Transverse colon (tissue), 4 donors: Measurements from ENCODE around the gene POMGNT2. TPM values are rescaled to one million over a fixed set of nuclear protein-coding genes. Genes with fewer than 3 reads are reported as not detected.

ENCODE experiments used
- DNase-seq: peaks from one replicate; pipeline ENCODE4 v3.0.0-alpha.2; 2019
- H3K27ac ChIP-seq, 4 donors: fragments of 200-600 bp; sonication (generic); 2 replicates each; pipeline ENCODE4 v1.5.1; 2016 to 2018; ENCODE audit warnings: inconsistent platforms in 4 of 4
- H3K27me3 ChIP-seq: fragments of 200-600 bp; sonication (generic); 2 replicates; pipeline ENCODE4 v1.5.1; 2017; ENCODE audit warnings: inconsistent platforms
- H3K36me3 ChIP-seq, 4 donors: fragments of 200-600 bp; sonication (generic); 2 replicates each; pipeline ENCODE4 v1.5.1; 2017 to 2019; ENCODE audit warnings: inconsistent platforms in 4 of 4
- H3K4me1 ChIP-seq, 4 donors: fragments of 200-600 bp; sonication (generic); 2 replicates each; pipeline ENCODE4 v1.5.1; 2017 to 2020; ENCODE audit warnings: inconsistent platforms in 4 of 4
- H3K4me3 ChIP-seq, 4 donors: fragments of 200-600 bp; sonication (generic); 1 replicate in 1 of 4; 2 replicates in 3 of 4; pipeline versions ENCODE4 v1.5.1 to v1.6.1; 2017 to 2019; ENCODE audit warnings: inconsistent platforms in 4 of 4
- H3K9me3 ChIP-seq, 2 donors: fragments of 200-600 bp; sonication (generic); 2 replicates each; pipeline ENCODE4 v1.5.1; 2017 to 2019; ENCODE audit warnings: inconsistent platforms in 2 of 2
- CTCF ChIP-seq, 5 experiments: fragments of 200-600 bp in 3 of 5; fragments of 450-650 bp in 2 of 5; sonication (generic) in 3 of 5; IDR thresholded peaks; 1 replicate in 2 of 5; 2 replicates in 3 of 5; pipeline ENCODE4 v1.5.1; 2016 to 2017; ENCODE audit warnings: antibody characterized with exemption in 5 of 5, inconsistent platforms in 3 of 5, mild to moderate bottlenecking in 2 of 5, moderate library complexity in 1 of 5
- EP300 ChIP-seq: sonication (generic); formaldehyde crosslinking; IDR thresholded peaks from one replicate; pipeline ENCODE4 v1.6.1; 2017; ENCODE audit warnings: antibody characterized with exemption, low read depth
- POLR2A ChIP-seq: fragments of 450-650 bp; IDR thresholded peaks from one replicate; pipeline ENCODE4 v1.6.1; 2016; ENCODE audit warnings: antibody characterized with exemption, mild to moderate bottlenecking, moderate library complexity
- POLR2AphosphoS5 ChIP-seq, 3 donors: sonication (generic); formaldehyde crosslinking; IDR thresholded peaks; one replicate each; pipeline ENCODE4 v1.6.1; 2016; ENCODE audit warnings: antibody characterized with exemption in 3 of 3
- WGBS, 2 donors: methylation state at CpG; one replicate each; pipeline ENCODE4 v1.1.5; 2018; ENCODE audit warnings: low coverage in 1 of 2; 5-methylcytosine and 5-hydroxymethylcytosine counted together
- in situ Hi-C, 4 donors: fragments of 200-750 bp; cut with MboI; loops; one replicate each; pipeline versions ENCODE4 v1.15.0 to v1.15.1; 2017; ENCODE audit warnings: low sequenced_read_pairs in 3 of 4, low pct_ligation_motif_present in 1 of 4, low pct_unique_long_range_greater_than_20kb in 1 of 4
- intact Hi-C: fragments of 100-400 bp; cut with DNase I; formaldehyde crosslinking; loops from one replicate; pipeline ENCODE4 v1.15.1; 2023; ENCODE audit warnings: low total_unique reads
- total RNA-seq, 4 donors: library from RNA; depleted of rRNA; stranded (reverse); fragments of >200 nt; gene quantifications; one replicate each; pipeline ENCODE4 v1.1.0, GENCODE V29; 2016

The POMGNT2 gene
- total RNA-seq, 4 donors from 2014 or later = 3.2 to 7.8 (median 5.9) TPM

GRCh38 chr3:43079536-43080332 is 26.1 kb downstream of the POMGNT2 start:
- in situ Hi-C loops (no loop called here), intact Hi-C loops (no loop called here)
- Histone ChIP-seq H3K4me1 (no peaks in the 10 kb centered on the region), H3K27ac (no peak overlapping the region), H3K9me3 (no peaks in the 10 kb centered on the region), H3K27me3 (no peaks in the 10 kb centered on the region), H3K4me3 (no peak overlapping the region), H3K36me3 (no peaks in the 10 kb centered on the region)
- DNase-seq = no peak
- WGBS, 2 donors = 96 to 100% methylated on average over 1 to 29 of the region's 31 CpGs
- TF ChIP-seq POLR2AphosphoS5 (IDR thresholded peaks at IDR 0.05) (no peak), POLR2A (no peak), CTCF (IDR thresholded peaks at IDR 0.05) (no peak), EP300 (no peak)

DNA sequence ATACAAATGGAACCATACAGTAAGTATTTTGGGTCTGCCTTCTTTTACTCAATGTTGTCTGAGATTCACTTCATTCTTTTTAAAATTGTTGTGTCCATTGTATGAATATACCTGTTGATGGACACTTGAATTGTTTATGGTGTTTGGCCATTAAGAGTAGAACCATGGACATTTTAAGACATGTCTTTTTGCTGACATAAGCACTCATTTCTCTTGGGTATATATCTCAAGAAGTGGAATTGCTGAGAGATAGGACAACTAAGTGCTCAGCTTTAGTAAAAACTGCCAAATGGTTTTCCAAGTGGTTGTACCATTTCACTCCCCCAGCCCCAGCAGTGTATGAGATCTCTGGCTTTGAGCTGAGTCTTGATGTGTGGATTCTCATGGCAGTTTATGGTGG is 28.2 kb downstream of the POMGNT2 start:
- Histone ChIP-seq H3K27ac (no peak overlapping the region), H3K36me3 (no peaks in the 10 kb centered on the region), H3K27me3 (no peaks in the 10 kb centered on the region), H3K9me3 (no peaks in the 10 kb centered on the region), H3K4me1 (no peaks in the 10 kb centered on the region), H3K4me3 (no peak overlapping the region)
- TF ChIP-seq EP300 = no peak
- TF ChIP-seq POLR2AphosphoS5 (IDR thresholded peaks at IDR 0.05) = no peak
- no peak for TF ChIP-seq CTCF (IDR thresholded peaks at IDR 0.05)
- no peak for TF ChIP-seq POLR2A
- no peak for DNase-seq
- intact Hi-C loops = no loop called here
- in situ Hi-C loops = no loop called here

DNA sequence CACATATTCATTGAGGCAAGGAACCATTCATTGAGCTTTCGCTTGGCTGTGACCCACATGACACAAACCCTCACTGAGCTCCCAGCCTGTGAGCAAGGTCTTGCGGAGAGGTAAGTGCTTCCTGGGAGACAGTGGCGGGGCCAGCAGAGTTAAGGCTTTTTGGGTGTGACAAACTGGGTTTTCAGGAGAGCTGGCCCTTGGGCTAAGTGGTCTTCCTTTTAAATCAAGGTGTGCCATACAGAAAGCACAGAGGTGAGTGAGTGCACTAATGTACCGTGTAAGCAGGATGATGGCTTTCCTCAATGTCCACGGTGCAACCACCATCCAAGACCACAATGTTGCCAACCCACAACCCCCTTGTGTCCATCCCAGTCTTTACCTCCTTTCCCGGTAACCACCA is 28.6 kb downstream of the POMGNT2 start:
- no peaks in the 10 kb centered on the region for H3K9me3 ChIP-seq
- H3K4me3 ChIP-seq = no peak overlapping the region
- no peak for DNase-seq
- intact Hi-C loops (no loop called here), in situ Hi-C loops (no loop called here)
- WGBS, 2 donors = 94 to 100% methylated on average over 1 to 6 of the region's 6 CpGs
- H3K36me3 ChIP-seq = no peaks in the 10 kb centered on the region
- TF ChIP-seq POLR2AphosphoS5 (IDR thresholded peaks at IDR 0.05) = no peak
- no peak for TF ChIP-seq CTCF (IDR thresholded peaks at IDR 0.05)
- TF ChIP-seq POLR2A = no peak
- no peak for TF ChIP-seq EP300
- no peak overlapping the region for H3K27ac ChIP-seq
- H3K27me3 ChIP-seq = no peaks in the 10 kb centered on the region
- H3K4me1 ChIP-seq = no peaks in the 10 kb centered on the region

- Histone ChIP-seq H3K27ac (no peak overlapping the region), H3K4me1 (no peaks in the 10 kb centered on the region), H3K4me3 (no peak overlapping the region), H3K36me3 (no peaks in the 10 kb centered on the region), H3K27me3 (no peaks in the 10 kb centered on the region), H3K9me3 (no peaks in the 10 kb centered on the region)
- intact Hi-C loops (no loop called here), in situ Hi-C loops (no loop called here)
- TF ChIP-seq POLR2A (no peak), EP300 (no peak), POLR2AphosphoS5 (IDR thresholded peaks at IDR 0.05) (no peak), CTCF (IDR thresholded peaks at IDR 0.05) (no peak)
- no peak for DNase-seq
- WGBS, 2 donors = 79 to 89% methylated on average over 3 to 4 of the region's 4 CpGs
Measured at GRCh38 chr3:43076857-43077256, 29.0 kb downstream of the POMGNT2 start.
